GM18861 (cell line): ENCODE results near the gene DNAH10.

Experiments
- ATAC-seq: cut with Tn5 transposase; IDR thresholded peaks from one replicate; pipeline ENCODE4 v1.9.1; 2021; ENCODE audit not compliant: unreplicated experiment

DNAH10 gene

DNA sequence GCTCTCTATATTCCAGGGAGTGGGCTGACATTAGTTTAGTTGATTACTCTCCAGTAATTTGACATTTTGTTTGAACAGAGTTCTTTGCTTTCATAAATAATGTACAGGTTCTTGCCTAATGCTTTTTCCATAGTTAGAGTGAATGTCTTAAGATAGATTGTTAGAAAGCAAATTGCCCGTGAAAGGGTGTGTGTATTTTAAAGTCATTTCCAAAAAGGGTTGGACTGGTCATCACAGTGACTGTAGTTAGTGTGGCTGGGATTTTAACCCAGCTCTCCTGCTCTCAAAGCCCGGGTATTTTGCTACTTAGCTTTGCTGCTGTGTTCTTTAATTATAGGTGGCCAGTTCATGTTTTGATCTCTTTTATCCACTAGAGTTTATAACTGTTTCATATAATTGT lies 74.2 kb downstream of the DNAH10 start:
- ATAC-seq, result no peak

DNA sequence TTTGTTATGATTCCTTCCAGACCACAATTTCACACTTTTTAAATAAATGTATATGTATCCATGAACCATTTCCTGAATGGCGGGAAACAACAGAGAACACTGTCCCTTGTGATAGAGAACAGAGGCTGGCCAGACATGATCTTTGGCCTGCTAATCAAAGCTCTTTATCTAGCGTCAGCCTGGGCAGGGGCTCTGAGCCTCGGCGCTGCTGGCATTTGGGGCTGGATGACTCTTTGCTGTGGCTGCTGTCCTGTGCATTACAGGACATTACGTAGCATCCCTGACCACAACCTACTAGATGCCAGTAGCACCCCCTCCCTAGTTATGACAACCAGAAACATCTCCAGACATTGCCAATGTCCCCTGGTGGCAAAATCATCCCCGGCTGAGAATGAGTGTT lies 77.7 kb downstream of the DNAH10 start:
- no peak for ATAC-seq

DNA sequence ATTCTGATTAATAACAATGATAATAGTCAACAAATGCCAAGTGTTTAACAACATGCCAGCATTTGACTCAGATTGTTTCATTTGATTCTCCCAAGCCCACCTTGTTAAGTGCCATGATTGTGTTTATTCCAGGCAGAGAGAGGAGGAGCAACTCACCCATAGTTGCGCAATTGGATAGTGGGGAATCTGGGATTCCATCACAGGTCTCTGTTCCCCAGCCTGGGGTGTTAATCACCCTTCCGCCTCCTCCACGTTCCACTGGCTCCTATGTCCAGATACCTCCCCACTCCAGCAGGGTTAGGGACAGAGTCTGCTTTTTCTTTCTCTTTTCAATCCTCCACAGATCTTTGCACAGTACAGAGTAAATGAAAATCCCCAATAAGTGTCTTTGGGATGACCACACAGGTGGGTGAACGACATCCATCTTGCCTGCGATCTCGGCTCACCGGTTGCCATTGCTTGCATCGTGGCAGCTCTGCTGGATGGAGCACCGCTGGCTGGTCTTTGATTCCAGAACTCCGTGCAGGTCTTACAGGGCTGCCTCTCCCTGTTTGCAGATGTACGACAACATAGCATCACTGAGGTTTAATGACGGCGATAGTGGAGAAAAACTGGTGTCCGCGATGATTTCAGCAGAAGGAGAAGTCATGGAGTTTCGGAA lies 78.8 kb downstream of the DNAH10 start:
- ATAC-seq, result no peak

DNA sequence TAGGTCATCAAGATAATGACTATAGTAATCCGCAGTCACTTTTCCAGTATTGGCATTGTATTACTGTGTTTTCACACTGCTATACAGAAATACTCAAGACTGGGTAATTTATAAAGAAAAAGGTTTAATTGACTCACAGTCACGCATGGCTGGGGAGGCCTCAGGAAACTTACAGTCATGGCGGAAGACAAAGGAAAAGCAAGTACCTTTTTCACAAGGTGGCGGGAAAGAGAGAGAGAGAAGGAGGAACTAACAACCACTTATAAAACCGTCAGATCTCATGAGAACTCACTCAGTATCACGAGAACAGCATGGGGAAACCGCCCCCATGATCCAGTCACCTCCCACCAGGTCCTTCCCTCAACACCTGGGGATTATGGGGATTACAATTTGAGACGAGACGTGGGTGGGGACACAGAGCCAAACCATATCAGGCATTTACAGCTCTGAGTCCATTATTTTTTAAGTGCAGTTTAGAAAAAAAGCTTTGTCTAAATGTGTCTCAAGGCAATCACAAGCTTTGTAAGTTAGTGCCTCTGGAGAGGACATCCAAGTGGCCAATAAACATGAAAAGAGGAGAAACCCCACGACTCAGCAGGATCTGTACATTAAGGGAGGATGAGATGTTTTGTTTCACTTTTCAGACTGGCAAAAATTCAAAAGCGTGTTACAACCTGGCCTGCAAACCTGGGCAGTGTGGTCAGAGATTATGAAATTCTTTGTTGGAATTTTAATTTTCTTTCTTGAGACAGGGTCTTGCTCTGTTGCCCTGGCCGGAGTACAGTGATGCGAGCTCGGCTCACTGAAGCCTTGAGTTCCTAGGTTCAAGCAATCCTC lies 82.0 kb downstream of the DNAH10 start:
- no peak for ATAC-seq

DNA sequence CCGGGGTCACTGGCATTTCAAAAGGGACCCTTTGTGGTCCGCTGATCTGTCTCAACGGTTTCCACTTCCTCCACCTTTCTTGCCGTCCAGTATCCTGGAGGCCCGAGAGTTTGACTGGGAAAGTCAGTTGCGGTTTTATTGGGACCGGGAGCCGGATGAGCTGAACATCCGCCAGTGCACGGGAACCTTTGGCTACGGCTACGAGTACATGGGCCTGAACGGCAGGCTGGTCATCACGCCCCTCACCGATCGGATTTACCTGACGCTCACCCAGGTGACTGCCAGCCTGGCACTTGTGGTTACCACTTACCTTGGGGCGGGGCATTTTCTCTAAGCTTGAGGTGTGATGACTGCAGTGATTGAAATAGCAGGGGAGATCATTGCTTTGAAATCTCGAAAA lies 83.8 kb downstream of the DNAH10 start:
- ATAC-seq, result no peak

DNA sequence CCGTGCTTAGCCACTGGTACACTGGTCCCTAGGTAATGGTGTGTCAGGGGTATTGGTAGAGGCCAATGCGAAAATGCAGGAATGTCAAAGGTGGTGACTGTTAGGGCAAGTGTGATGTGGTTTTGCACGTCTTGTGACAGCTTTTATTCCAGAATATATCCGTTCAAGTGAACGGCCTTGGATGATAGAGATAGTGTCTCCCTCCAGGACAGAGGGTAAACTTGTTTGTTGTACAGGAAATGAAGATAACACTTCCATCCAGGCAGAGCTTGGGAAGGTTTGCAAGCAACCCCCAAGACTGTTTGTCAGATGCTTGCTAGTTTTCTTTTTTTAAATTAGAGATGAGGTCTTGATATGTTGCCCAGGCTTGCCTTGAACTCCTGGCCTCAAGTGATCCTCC lies 84.2 kb downstream of the DNAH10 start:
- no peak for ATAC-seq

DNA sequence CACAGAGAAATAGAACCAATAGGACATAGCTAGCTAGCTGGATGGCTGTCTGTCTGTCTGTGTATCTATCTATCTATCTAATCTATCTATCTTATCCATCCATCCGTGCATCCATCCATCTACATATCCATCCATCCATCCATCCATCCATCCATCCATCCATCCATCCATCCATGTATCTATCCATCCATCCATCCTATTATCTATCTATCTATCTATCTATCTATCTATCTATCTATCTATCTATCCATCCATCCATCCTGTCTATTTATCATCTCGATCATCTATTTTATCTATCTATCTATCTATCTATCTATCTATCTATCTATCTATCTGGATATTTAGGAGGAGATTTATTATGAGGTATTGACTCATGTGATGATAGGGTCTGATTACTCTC lies 84.9 kb downstream of the DNAH10 start:
- ATAC-seq, result no peak

DNA sequence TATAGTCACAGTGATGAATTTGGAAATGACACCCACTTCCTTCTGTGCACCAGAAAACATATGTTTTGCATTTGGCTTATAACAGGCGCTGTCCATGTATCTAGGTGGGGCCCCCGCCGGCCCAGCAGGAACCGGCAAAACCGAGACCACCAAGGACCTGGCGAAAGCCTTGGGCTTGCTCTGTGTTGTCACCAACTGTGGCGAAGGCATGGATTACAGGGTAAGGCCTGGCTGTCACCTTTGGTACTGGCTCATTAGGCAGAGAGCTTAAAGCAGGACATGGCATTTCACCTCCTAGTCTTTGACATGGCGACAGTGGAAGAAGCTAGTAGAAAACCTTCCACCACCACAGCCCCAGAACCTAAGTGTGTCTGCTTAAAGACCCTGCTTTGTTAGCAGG lies 85.8 kb downstream of the DNAH10 start:
- no peak for ATAC-seq

DNA sequence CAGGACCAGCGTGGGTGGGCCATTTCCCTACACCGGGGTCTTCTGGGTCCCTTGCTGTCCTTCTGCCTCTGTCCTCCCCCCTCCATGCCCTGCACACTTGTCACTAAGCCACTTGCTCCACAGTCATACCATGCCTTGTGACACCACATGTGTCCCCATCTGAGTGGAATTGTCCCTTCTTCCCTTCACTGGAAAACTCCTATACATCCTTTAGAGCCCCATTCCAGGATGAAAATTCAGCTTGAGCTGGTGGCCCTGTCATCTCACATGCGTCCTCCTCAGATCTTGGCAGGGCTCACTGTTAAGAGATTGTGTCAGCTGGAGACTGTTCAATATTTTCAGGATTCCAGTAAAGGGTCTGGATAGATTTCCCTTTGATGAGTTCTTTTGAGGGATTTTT lies 87.4 kb downstream of the DNAH10 start:
- no peak for ATAC-seq

DNA sequence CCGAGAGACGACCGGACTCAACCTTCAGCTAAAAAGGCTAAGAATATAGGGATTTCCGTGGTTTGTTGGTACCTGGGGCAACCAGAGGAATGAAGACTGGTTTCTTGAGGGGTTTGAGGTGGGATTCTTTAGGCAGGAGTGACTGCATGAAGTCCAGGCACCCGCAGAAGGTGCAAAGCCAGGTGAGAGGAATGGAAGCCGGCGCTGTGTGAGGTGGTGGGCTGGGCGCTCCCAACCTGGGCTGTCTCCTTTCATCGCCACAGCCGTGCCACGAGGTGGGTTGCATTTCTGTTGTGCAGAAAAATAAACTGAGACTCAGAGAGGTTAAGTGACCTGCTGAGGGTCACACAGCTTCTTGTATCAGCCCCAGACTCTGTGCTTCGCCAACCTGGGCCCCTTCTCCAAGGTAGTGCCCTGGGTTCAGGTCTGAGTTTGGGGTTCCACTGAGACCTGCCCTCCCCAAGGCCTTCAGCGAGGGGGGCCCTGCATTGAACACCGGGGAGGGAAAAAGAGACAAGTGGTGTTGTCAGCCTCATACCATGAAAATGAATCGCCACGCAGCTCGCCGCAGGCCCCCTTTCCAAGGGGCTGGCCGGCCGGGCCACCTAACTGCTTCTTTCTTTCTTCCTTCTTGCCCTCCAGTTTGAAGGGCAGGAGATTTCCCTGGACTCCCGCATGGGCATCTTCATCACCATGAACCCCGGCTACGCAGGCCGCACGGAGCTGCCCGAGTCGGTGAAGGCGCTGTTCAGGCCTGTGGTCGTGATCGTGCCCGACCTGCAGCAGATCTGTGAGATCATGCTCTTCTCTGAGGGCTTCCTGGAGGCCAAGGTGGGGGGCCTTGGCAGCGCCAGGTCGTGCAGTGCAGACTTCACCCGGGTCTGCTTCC lies 88.4 kb downstream of the DNAH10 start:
- no peak for ATAC-seq

DNA sequence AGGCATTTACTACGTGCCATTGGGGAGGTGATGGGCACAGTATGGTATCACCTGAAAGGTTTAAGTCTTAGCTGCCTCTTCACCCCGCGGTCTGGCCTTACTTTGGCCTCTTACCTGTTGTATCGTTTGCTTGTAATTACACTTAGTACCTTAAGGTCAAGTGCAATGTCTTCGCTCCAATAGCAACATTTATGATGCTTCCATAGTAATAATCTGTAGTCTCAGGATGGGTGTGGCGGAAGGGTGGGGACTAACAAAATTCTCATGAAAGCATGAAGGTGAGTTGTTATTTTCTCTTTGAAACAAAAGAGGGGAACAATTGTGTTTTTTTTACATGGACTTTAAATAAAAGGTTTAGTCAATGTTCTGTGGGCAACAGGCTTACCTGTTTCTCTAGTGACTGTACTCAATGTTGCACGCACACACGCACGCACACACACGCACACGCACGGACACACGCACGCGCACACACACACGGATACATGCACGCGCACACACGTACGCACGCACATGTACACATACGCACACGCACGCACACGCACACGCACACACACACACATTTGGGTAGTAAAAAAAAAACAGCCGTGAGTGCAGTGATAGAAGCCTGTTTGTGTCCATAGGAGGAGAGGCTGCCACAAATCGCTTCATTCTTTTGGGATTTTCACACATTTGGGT lies 91.4 kb downstream of the DNAH10 start:
- ATAC-seq, result no peak

DNA sequence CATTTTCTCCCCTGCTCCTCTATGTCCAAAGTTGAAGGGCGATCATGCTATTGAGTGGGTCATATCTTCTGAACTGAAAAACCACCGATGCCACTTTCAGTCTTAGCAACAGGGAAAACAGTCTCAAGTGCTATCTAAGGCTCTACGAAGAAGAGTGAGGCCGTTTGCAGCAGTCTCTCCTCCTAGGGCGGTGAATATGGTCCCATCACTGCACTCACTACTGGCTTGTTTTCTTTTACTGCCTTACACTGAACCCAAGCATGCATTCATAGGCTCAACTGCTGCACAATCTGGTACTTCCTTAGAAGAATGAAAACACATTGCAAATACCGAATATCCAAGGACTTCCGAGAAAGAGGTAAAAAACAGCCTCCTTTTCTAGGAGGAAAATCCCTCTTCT lies 92.1 kb downstream of the DNAH10 start:
- no peak for ATAC-seq

DNA sequence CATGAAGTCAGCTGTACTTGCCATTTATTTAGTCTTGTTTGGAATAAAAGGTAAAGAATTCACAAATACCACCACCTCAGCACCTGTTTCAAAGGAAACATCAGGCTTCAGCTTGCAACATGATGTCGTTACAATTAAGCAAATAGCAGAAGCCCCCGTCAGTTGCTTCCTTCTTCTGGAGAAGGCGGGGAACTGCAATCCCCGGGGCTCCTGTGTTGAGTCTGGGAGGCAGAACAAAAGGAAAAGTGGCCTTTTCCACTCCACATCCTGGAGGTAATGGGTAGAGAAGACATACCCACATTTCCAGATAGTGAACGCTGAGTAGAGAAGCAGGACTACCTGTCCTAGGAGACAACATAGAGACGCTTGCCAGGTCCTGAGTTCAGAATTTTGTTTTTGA lies 92.8 kb downstream of the DNAH10 start:
- no peak for ATAC-seq

DNA sequence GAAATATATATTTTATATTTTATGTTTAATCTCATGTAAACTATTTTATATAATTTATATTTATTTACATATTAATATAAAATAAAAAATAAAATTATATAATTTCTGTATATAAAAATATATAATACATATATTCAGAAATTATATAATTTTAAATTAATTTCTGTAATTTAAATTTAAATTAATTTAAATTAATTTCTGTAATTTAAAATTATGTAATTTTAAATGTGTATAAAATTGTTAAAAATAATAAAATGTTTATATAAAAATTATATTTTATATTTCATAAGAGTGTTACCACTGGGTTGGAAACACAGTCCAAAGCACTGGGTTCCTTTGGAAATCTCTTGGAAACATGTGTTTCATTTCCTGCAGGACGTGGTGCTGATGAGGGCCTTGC lies 94.6 kb downstream of the DNAH10 start:
- no peak for ATAC-seq

DNA sequence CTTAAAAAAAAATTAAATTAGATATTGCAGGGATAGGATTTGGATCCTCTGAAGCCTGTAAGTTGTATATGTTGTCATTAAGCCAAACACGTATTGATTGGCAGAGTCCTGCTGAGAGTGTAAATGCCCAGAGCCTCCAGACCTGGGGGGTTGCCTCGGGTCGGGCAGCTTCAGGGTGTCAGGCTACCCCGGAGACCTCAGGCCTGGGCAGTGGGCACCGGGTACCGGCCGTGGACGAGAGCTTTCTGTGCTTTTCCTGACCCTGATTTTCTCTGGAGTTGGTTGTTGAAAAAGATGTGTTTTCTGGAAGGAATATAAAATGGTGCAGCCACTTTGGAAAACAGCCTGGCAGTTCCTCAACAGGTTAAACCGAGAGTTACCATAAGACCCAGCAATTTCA lies 96.1 kb downstream of the DNAH10 start:
- no peak for ATAC-seq

DNA sequence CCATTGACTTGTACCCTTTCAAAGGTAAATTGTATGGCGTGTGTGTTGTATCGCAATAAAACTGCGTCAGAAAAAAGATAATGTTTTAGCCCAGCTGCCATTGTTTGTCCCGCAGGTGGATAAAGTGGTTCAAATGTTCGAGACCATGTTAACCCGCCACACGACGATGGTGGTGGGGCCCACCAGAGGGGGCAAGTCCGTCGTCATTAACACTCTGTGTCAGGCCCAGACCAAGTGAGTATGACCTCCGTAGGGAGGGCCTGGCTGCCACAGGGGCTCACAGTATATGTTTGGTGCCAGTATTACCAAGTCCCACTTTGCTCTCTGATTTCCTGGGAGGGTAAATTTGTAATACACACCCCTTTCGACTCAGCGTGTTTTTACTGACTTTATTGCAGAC lies 96.9 kb downstream of the DNAH10 start:
- ATAC-seq, result no peak

DNA sequence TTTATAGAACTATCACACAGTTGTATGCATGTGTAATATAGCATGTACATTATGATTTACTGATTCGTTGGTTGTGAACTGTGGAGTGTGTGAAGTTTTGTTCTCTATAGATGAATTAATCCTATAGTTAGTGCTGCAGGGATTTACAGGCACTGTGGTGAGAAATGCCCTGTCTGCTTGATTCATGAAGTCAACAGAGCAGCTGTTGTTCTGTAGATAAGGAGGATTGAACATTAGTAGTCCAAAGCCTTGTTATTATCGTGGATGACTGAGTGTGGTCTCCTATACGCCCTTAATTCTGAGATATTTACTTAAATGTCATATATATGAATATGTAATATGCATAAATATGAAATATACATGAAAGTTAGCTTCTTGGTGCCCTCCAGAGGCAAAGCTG lies 98.3 kb downstream of the DNAH10 start:
- ATAC-seq, result no peak

DNA sequence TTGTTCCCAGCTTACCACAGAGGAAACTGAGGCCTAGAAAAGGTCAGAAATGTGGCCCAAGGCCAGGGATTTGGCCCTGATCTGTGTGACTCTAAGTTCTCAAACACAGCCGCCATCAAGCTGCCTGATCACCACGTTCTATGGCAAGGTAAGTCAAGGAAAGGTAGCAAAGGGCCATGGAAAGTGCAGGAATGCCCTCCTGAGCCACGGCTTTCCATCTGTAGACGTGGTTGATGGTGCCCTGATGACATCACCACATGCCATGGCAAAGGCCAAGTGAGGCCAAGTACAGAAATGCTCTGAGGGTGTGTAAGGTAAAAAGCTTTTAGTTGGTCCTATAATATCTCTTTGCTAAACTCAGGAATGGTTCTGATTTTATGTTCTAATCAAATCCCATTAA lies 99.3 kb downstream of the DNAH10 start:
- no peak for ATAC-seq

DNA sequence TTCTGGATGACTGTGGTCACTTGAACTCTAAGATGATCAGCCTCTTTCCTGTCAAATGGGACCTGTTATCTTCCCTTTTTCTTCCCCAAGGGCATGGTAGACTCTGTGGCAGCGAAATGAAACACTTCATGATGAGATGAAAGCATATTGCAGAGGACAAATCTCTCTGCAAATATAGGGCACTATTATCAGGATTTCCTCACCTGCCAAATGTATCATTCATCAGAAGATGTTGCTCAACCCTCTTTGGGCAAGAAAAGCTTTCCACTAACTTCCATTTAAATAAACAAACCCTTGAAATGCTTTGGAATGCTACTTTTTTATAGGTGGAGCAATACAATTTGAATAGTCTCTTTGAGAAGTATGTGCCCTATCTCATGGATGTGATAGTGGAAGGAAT lies 105.0 kb downstream of the DNAH10 start:
- no peak for ATAC-seq

DNA sequence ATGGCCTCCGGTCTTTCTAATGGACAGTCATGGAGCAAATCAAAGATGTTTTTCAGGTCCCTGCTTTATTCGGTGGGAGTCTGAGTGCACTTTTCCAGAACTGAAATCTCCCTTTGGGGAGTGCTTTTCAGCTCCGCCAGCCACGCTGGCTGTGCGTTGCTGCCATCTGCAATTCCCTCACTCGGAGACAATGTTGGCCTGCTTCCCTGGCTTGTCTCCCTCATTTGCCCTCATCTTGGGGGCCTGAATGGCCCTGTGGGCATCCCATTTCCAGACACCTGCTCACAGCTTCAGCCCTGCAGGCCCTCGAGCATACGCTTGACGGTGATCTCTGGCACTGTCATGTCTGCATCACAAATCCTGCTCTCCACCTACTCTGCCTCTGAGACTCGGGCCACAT lies 106.7 kb downstream of the DNAH10 start:
- no peak for ATAC-seq

DNA sequence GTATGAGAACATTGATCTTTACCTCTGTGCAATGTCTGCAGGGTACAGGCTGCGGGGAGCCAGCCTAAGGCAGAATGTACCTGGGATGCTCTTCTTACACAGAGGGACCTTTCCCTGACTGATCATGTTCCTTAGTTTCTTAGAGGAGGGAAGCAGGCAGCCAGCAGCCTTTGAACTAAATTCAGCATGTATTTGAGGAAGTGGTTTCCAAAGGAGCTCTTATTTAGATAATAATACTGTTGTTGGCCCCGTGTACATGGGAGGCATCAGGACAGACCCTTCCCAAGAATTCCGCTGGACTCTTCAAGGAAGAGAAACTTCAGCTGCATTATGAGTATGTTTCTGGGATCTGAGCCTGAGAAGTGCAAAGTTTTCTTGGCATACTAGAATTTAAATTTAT lies 111.7 kb downstream of the DNAH10 start:
- ATAC-seq, result no peak
